Superior temporal gyrus (tissue), 1 donor: ENCODE data around the gene HNRNPA3.
A peak's percentile ranks its signal among the peaks of the same experiment; 100 is the strongest.
"Not testable (repeated sequence)": the region's sequence is repeated elsewhere in the genome, so short reads cannot be mapped to it uniquely, and the experiment has no call there.

Experiments used
- DNase-seq: peaks from one replicate; pipeline ENCODE4 v3.0.0-alpha.2; 2016; ENCODE audit errors: extremely low spot score

Gene HNRNPA3

GRCh38 chr2:177212106-177212890, at the start of gene HNRNPA3:
Gene HNRNPA3, plus strand, starts transcription at chr2:177212794. Its CDS starts 6 bp downstream, at chr2:177212800.
- DNase-seq, result peak; percentile 99

- peak; percentile 74 for DNase-seq
These were observed 48.5 kb upstream of the HNRNPA3 start for GRCh38 chr2:177164131-177164530.

- peak; percentile 99 for DNase-seq
These were observed 48.0 kb upstream of the HNRNPA3 start for GRCh38 chr2:177164584-177165052.

GRCh38 chr2:177165061-177165583, 47.5 kb upstream of the HNRNPA3 start:
- DNase-seq, result peak; percentile 88

- DNase-seq, result peak; percentile 56
These were observed 46.6 kb upstream of the HNRNPA3 start for GRCh38 chr2:177165721-177166711.

- no peak for DNase-seq
These were observed 42.6 kb upstream of the HNRNPA3 start for GRCh38 chr2:177169810-177170514.

GRCh38 chr2:177171418-177171865, 41.2 kb upstream of the HNRNPA3 start:
- DNase-seq, result no peak

GRCh38 chr2:177172034-177172880, 40.3 kb upstream of the HNRNPA3 start:
- DNase-seq, result no peak

- DNase-seq, result no peak
These were observed 38.1 kb upstream of the HNRNPA3 start for GRCh38 chr2:177174486-177174885.

- no peak for DNase-seq
These were observed 36.5 kb upstream of the HNRNPA3 start for GRCh38 chr2:177175917-177176668.

- no peak for DNase-seq
These were observed 33.8 kb upstream of the HNRNPA3 start for GRCh38 chr2:177178797-177179196.

GRCh38 chr2:177179227-177179626, 33.4 kb upstream of the HNRNPA3 start:
- DNase-seq, result no peak

- DNase-seq, result not testable (repeated sequence)
These were observed 32.9 kb upstream of the HNRNPA3 start for GRCh38 chr2:177179671-177180070.

- DNase-seq, result no peak
These were observed 32.2 kb upstream of the HNRNPA3 start for GRCh38 chr2:177180269-177181000.

GRCh38 chr2:177183860-177184259, 28.7 kb upstream of the HNRNPA3 start:
- DNase-seq, result no peak

- DNase-seq, result no peak
These were observed 28.0 kb upstream of the HNRNPA3 start for GRCh38 chr2:177184606-177185005.

GRCh38 chr2:177186038-177186437, 26.6 kb upstream of the HNRNPA3 start:
- not testable (repeated sequence) for DNase-seq

GRCh38 chr2:177187631-177188312, 24.8 kb upstream of the HNRNPA3 start:
- no peak for DNase-seq
